H9 (cell line): Measurements from ENCODE around the gene FERMT1. TPM values are rescaled to one million over a fixed set of nuclear protein-coding genes. Genes with fewer than 3 reads are reported as not detected.

ENCODE experiments used
- DNase-seq: peaks from one replicate; pipeline ENCODE4 v3.0.0-alpha.2; 2017
- H2AFZ ChIP-seq: one replicate; pipeline ENCODE4 v1.6.1; 2013; ENCODE audit warnings: mild to moderate bottlenecking, low read length, control low read depth, moderate library complexity
- H2AK5ac ChIP-seq: 2 replicates; pipeline ENCODE4 v1.6.1; 2013; ENCODE audit warnings: low read length, control low read depth, mixed read lengths; ENCODE audit not compliant: insufficient read length
- H2BK120ac ChIP-seq: one replicate; pipeline ENCODE4 v1.6.1; 2013; ENCODE audit warnings: low read depth, mild to moderate bottlenecking, low read length, control low read depth, inconsistent platforms; ENCODE audit not compliant: poor library complexity, severe bottlenecking
- H2BK12ac ChIP-seq: 2 replicates; pipeline ENCODE4 v1.6.1; 2013; ENCODE audit warnings: low read length, control low read depth, mixed read lengths, low read depth; ENCODE audit not compliant: insufficient read length
- H2BK15ac ChIP-seq: 2 replicates; pipeline ENCODE4 v1.6.1; 2013; ENCODE audit warnings: low read depth, low read length, control low read depth
- H2BK20ac ChIP-seq: one replicate; pipeline ENCODE4 v1.6.1; 2013; ENCODE audit warnings: low read depth, mild to moderate bottlenecking, low read length, control low read depth, inconsistent platforms; ENCODE audit not compliant: poor library complexity, severe bottlenecking
- H2BK5ac ChIP-seq: 2 replicates; pipeline ENCODE4 v1.6.1; 2013; ENCODE audit warnings: low read length, control low read depth, mixed read lengths; ENCODE audit not compliant: insufficient read length
- H3K14ac ChIP-seq: 2 replicates; pipeline ENCODE4 v1.6.1; 2013; ENCODE audit warnings: low read length, control low read depth; ENCODE audit not compliant: insufficient read depth
- H3K18ac ChIP-seq: 2 replicates; pipeline ENCODE4 v1.6.1; 2013; ENCODE audit warnings: low read depth, mild to moderate bottlenecking, mixed read lengths, low read length, control low read depth; ENCODE audit not compliant: insufficient read length
- H3K23ac ChIP-seq: 2 replicates; pipeline ENCODE4 v1.6.1; 2013; ENCODE audit warnings: low read length, control low read depth, mixed read lengths, low read depth; ENCODE audit not compliant: insufficient read length
- H3K23me2 ChIP-seq: 2 replicates; pipeline ENCODE4 v1.6.1; 2013; ENCODE audit warnings: low read depth, mild to moderate bottlenecking, mixed read lengths, low read length, control low read depth; ENCODE audit not compliant: insufficient read length, poor library complexity, severe bottlenecking
- H3K27ac ChIP-seq: 2 replicates; pipeline ENCODE4 v1.5.1; 2013; ENCODE audit warnings: low read length, control low read depth, mixed read lengths, low read depth; ENCODE audit not compliant: insufficient read length
- H3K27me3 ChIP-seq: 2 replicates; pipeline ENCODE4 v1.6.1; 2013; ENCODE audit warnings: low read length, control low read depth, inconsistent platforms; ENCODE audit not compliant: insufficient read depth
- H3K4ac ChIP-seq: 2 replicates; pipeline ENCODE4 v1.6.1; 2013; ENCODE audit warnings: low read depth, mild to moderate bottlenecking, control low read depth, inconsistent platforms, low read length, moderate library complexity
- H3K4me1 ChIP-seq: 2 replicates; pipeline ENCODE4 v1.6.1; 2013; ENCODE audit warnings: low read length, control low read depth, inconsistent platforms; ENCODE audit not compliant: insufficient read depth
- H3K4me2 ChIP-seq: 2 replicates; pipeline ENCODE4 v1.6.1; 2013; ENCODE audit warnings: low read length, control low read depth, mixed read lengths; ENCODE audit not compliant: insufficient read length, insufficient read depth
- H3K56ac ChIP-seq: 2 replicates; pipeline ENCODE4 v1.6.1; 2013; ENCODE audit warnings: low read depth, mild to moderate bottlenecking, mixed read lengths, low read length, control low read depth; ENCODE audit not compliant: insufficient read length
- H3K79me1 ChIP-seq: 2 replicates; pipeline ENCODE4 v1.6.1; 2013; ENCODE audit warnings: low read depth, mild to moderate bottlenecking, moderate library complexity, low read length, control low read depth, inconsistent platforms; ENCODE audit not compliant: insufficient read depth, poor library complexity, severe bottlenecking
- H3K79me2 ChIP-seq: 2 replicates; pipeline ENCODE4 v1.6.1; 2013; ENCODE audit warnings: low read length, control low read depth, inconsistent platforms; ENCODE audit not compliant: insufficient read depth
- H3K9ac ChIP-seq: 2 replicates; pipeline ENCODE4 v1.6.1; 2013; ENCODE audit warnings: low read length, control low read depth, mixed read lengths; ENCODE audit not compliant: insufficient read length; ENCODE audit errors: extremely low read depth
- H3K9me3 ChIP-seq: one replicate; pipeline ENCODE4 v1.6.1; 2013; ENCODE audit warnings: low read depth, low read length, inconsistent platforms; ENCODE audit not compliant: control insufficient read depth
- H3T11ph ChIP-seq: one replicate; pipeline ENCODE4 v1.6.1; 2013; ENCODE audit warnings: mild to moderate bottlenecking, low read length, control low read depth, inconsistent platforms
- H4K20me1 ChIP-seq: one replicate; pipeline ENCODE4 v1.6.1; 2013; ENCODE audit not compliant: control insufficient read depth, insufficient read length, insufficient read depth
- H4K5ac ChIP-seq: 2 replicates; pipeline ENCODE4 v1.6.1; 2013; ENCODE audit warnings: low read depth, mild to moderate bottlenecking, mixed read lengths, low read length, control low read depth; ENCODE audit not compliant: insufficient read length
- H4K8ac ChIP-seq: replicated peaks from 2 replicates; pipeline ENCODE4 v1.6.1; 2013; ENCODE audit warnings: low read length, control low read depth, mixed read lengths, low read depth; ENCODE audit not compliant: insufficient read length
- H4K91ac ChIP-seq: 2 replicates; pipeline ENCODE4 v1.6.1; 2013; ENCODE audit warnings: low read depth, mild to moderate bottlenecking, moderate library complexity, mixed read lengths, low read length, control low read depth; ENCODE audit not compliant: insufficient read length
- H3K27ac Mint-ChIP-seq, 3 experiments: 2 replicates in 2 of 3; 3 replicates in 1 of 3; pipeline ENCODE4 v1.8.0; 2020 to 2021; ENCODE audit warnings: mixed read lengths in 3 of 3, mild to moderate bottlenecking in 1 of 3, moderate library complexity in 1 of 3
- H3K27me3 Mint-ChIP-seq: 2 replicates; pipeline ENCODE4 v1.8.0; 2021; ENCODE audit warnings: low read depth, mild to moderate bottlenecking, moderate library complexity, mixed read lengths
- H3K36me3 Mint-ChIP-seq, 3 experiments: 2 replicates in 2 of 3; 3 replicates in 1 of 3; pipeline ENCODE4 v1.8.0; 2020 to 2021; ENCODE audit warnings: low read depth in 3 of 3, mixed read lengths in 3 of 3; ENCODE audit not compliant: insufficient read depth in 1 of 3
- H3K4me1 Mint-ChIP-seq, 2 experiments: 2 replicates each; pipeline ENCODE4 v1.8.0; 2020; ENCODE audit warnings: mixed read lengths in 2 of 2
- H3K4me3 Mint-ChIP-seq, 2 experiments: 2 replicates in 1 of 2; 3 replicates in 1 of 2; pipeline ENCODE4 v1.8.0; 2020 to 2021; ENCODE audit warnings: mild to moderate bottlenecking in 2 of 2, mixed read lengths in 2 of 2, moderate library complexity in 1 of 2
- H3K9me3 Mint-ChIP-seq, 2 experiments: 2 replicates in 1 of 2; 3 replicates in 1 of 2; pipeline ENCODE4 v1.8.0; 2020; ENCODE audit warnings: mild to moderate bottlenecking in 2 of 2, mixed read lengths in 2 of 2, moderate library complexity in 1 of 2
- CTCF ChIP-seq: fragments of 200-600 bp; sonication (generic); conservative IDR thresholded peaks from 3 replicates; pipeline ENCODE4 v1.8.0; 2021; ENCODE audit warnings: antibody characterized with exemption, mild to moderate bottlenecking
- WGBS: extraction: QIAGEN DNeasy Blood & Tissue Kit; methylation state at CpG from one replicate; pipeline ENCODE4 v1.1.7; 2013; ENCODE audit warnings: missing lambda C conversion rate, low lambda C conversion rate, mixed read lengths; ENCODE audit not compliant: insufficient read length; ENCODE audit errors: extremely low coverage; 5-methylcytosine and 5-hydroxymethylcytosine counted together
- total RNA-seq: library from RNA; stranded (reverse); gene quantifications from 2 replicates; pipeline ENCODE4 v1.2.1, GENCODE V29; 2021

Gene FERMT1
- total RNA-seq, 1 experiment from 2014 or later: 9.6 TPM

- H2BK120ac ChIP-seq: no peak overlapping the region
- no peaks in the 10 kb centered on the region for H3K79me2 ChIP-seq
- no peak overlapping the region for H2BK12ac ChIP-seq
- Mint-ChIP-seq H3K9me3 (no peaks in the 10 kb centered on the region), H3K36me3 (peaks cover 9 to 15% (median 11%) of the 10 kb centered on the region in 3 experiments; a peak in 6 of 7 replicates), H3K4me3 (no peak overlapping the region), H3K4me1 (0 out of 4 replicates have a peak, but pooled peaks cover 0 to 2% of the 10 kb centered on the region in 2 experiments), H3K27ac (peak overlapping the region in 1 of 3 experiments; percentile 47; a peak in 1 of 7 replicates), H3K27me3 (peaks cover 2% of the 10 kb centered on the region; the same call in 1 of the 2 replicates)
- H3K23ac ChIP-seq: no peak overlapping the region
- no peak overlapping the region for H2AK5ac ChIP-seq
- TF ChIP-seq CTCF: peak; percentile 56
- no peak overlapping the region for H4K91ac ChIP-seq
- H2BK5ac ChIP-seq: no peak overlapping the region
- no peak overlapping the region for H3K9ac ChIP-seq
- H2AFZ ChIP-seq: no peak overlapping the region
- no peak overlapping the region for H3K4ac ChIP-seq
- peak; percentile 38 for DNase-seq
- no peak overlapping the region for H2BK20ac ChIP-seq
- no peak overlapping the region for H3K18ac ChIP-seq
- H3K9me3 ChIP-seq: no peaks in the 10 kb centered on the region
- H3K4me2 ChIP-seq: no peak overlapping the region
- no peak overlapping the region for H2BK15ac ChIP-seq
- H3K14ac ChIP-seq: no peak overlapping the region
- H4K20me1 ChIP-seq: no peaks in the 10 kb centered on the region
- no peak overlapping the region for H3T11ph ChIP-seq
- no peaks in the 10 kb centered on the region for H3K79me1 ChIP-seq
- no CpG with 5 or more reads among the region's 2 CpGs for WGBS
- no peak overlapping the region for H3K56ac ChIP-seq
- H4K5ac ChIP-seq: no peak overlapping the region
- H3K27me3 ChIP-seq: no peaks in the 10 kb centered on the region
- no peaks in the 10 kb centered on the region for H3K23me2 ChIP-seq
- no peak overlapping the region for H4K8ac ChIP-seq
- no peaks in the 10 kb centered on the region for H3K4me1 ChIP-seq
- no peak overlapping the region for H3K27ac ChIP-seq
These were observed 48.7 kb downstream of the FERMT1 start for GRCh38 chr20:6074145-6074561.
